ENCODE data around the gene TYK2. TPM values are rescaled to one million over a fixed set of nuclear protein-coding genes. Genes with fewer than 3 reads are reported as not detected.

Gene TYK2
- total and polyA plus RNA-seq, 4 donors: 47.9 to 63.1 (median 59.6) TPM

GRCh38 chr19:10352764-10353671 is 27.4 kb downstream of the TYK2 start:
- Histone ChIP-seq H3K9me3 (ENCODE audit: control insufficient read depth in 4 of 4, low read length in 3 of 4) (no peaks in the 10 kb centered on the region), H3K36me3 (ENCODE audit: control insufficient read depth in 4 of 4, insufficient read depth in 3 of 4, low read depth in 1 of 4, low read length in 3 of 4) (peaks cover 9 to 36% (median 18%) of the 10 kb centered on the region in 4 donors), H3K4me3 (ENCODE audit: low read depth in 1 of 3, low read length in 3 of 3) (peak overlapping the region in 2 of 3 donors; percentile 8 to 13), H3K27me3 (ENCODE audit: control insufficient read depth in 4 of 4, insufficient read depth in 4 of 4, low read length in 3 of 4) (no peaks in the 10 kb centered on the region), H3K27ac (ENCODE audit: low read depth in 1 of 2, low read length in 2 of 2) (peak overlapping the region; percentile 93 to 94), H3K9ac (ENCODE audit: low read depth in 1 of 2, low read length in 2 of 2) (no peak overlapping the region), H3K4me1 (ENCODE audit: control insufficient read depth in 4 of 4, insufficient read depth in 4 of 4, low read length in 3 of 4) (peaks cover 4 to 19% (median 12%) of the 10 kb centered on the region in 4 donors)
- WGBS: 36% methylated on average over 63 of the region's 63 CpGs
- peak; percentile 68 for DNase-seq (ENCODE audit: low spot score)
- peak; percentile 69 for TF ChIP-seq YY1 (IDR thresholded peaks at IDR 0.05)
- peak; percentile 73 to 83 for TF ChIP-seq HNF4A (conservative IDR thresholded peaks at IDR 0.05)
- peak in 1 of 2 donors; percentile 42 for TF ChIP-seq RAD21 (IDR thresholded peaks at IDR 0.05)
- TF ChIP-seq FOXA2 (IDR thresholded peaks at IDR 0.05): no peak
- no peak for TF ChIP-seq ZBTB33 (IDR thresholded peaks at IDR 0.05)
- TF ChIP-seq JUND (IDR thresholded peaks at IDR 0.05): peak; percentile 54 to 55
- peak; percentile 80 for TF ChIP-seq REST (IDR thresholded peaks at IDR 0.05)
- TF ChIP-seq HNF4G (IDR thresholded peaks at IDR 0.05): peak; percentile 25
- TF ChIP-seq ATF3 (IDR thresholded peaks at IDR 0.05): no peak
- TF ChIP-seq FOXA1 (IDR thresholded peaks at IDR 0.05): no peak
- TF ChIP-seq NR2F2 (IDR thresholded peaks at IDR 0.05): peak; percentile 44
- TF ChIP-seq SP1 (IDR thresholded peaks at IDR 0.05): peak; percentile 91
- TF ChIP-seq EGR1 (IDR thresholded peaks at IDR 0.05; ENCODE audit: low read depth in 2 of 2): no peak
- no peak for TF ChIP-seq CTCF (IDR thresholded peaks at IDR 0.05; ENCODE audit: low read depth, low read length, missing input control)
- TF ChIP-seq RXRA (IDR thresholded peaks at IDR 0.05): peak; percentile 77 to 85
- no peak for TF ChIP-seq GABPA (IDR thresholded peaks at IDR 0.05 in 1 of 2, conservative IDR thresholded peaks at IDR 0.05 in 1 of 2)
- no peak for TF ChIP-seq TAF1 (conservative IDR thresholded peaks at IDR 0.05)
- peak; percentile 70 for TF ChIP-seq MAX (IDR thresholded peaks at IDR 0.05)

Data from liver (tissue), 9 donors.